Gastroesophageal sphincter (tissue), 4 donors: ENCODE measurements around the gene NRP2. TPM values are rescaled to one million over a fixed set of nuclear protein-coding genes. Genes with fewer than 3 reads are reported as not detected.

ENCODE experiments used
- ATAC-seq: fragments of 150-250 bp; one replicate; pipeline ENCODE4 v1.9.1; 2016; ENCODE audit warnings: mild to moderate bottlenecking, moderate library complexity
- H3K27ac ChIP-seq, 4 donors: fragments of 200-600 bp; sonication (generic) in 3 of 4; 1 replicate in 3 of 4; 2 replicates in 1 of 4; pipeline ENCODE4 v1.5.1; 2016 to 2019
- H3K27me3 ChIP-seq: fragments of 200-600 bp; sonication (generic); one replicate; pipeline ENCODE4 v1.5.1; 2019
- H3K36me3 ChIP-seq, 2 donors: fragments of 200-600 bp; sonication (generic); one replicate each; pipeline ENCODE4 v1.5.1; 2019; ENCODE audit warnings: control low read depth in 1 of 2
- H3K4me1 ChIP-seq, 3 donors: fragments of 200-600 bp; sonication (generic); 1 replicate in 2 of 3; 2 replicates in 1 of 3; pipeline ENCODE4 v1.5.1; 2016 to 2019; ENCODE audit warnings: control low read depth in 2 of 3
- H3K4me3 ChIP-seq, 2 donors: fragments of 200-600 bp; sonication (generic); one replicate each; pipeline ENCODE4 v1.5.1; 2019; ENCODE audit warnings: mild to moderate bottlenecking in 1 of 2, moderate library complexity in 1 of 2
- H3K9me3 ChIP-seq, 3 donors: fragments of 200-600 bp; sonication (generic); one replicate each; pipeline ENCODE4 v1.5.1; 2017 to 2019; ENCODE audit warnings: control low read depth in 2 of 3
- CTCF ChIP-seq, 4 experiments: fragments of 200-600 bp in 2 of 4; fragments of 450-650 bp in 2 of 4; sonication (generic) in 1 of 4; IDR thresholded peaks; one replicate each; pipeline ENCODE4 v1.5.1; 2017 to 2019; ENCODE audit warnings: antibody characterized with exemption in 4 of 4, mild to moderate bottlenecking in 2 of 4, moderate library complexity in 2 of 4
- EP300 ChIP-seq: sonication (generic); formaldehyde crosslinking; IDR thresholded peaks from one replicate; pipeline ENCODE4 v1.6.1; 2017; ENCODE audit warnings: antibody characterized with exemption, mild to moderate bottlenecking
- POLR2A ChIP-seq, 2 donors: fragments of 450-650 bp; IDR thresholded peaks; one replicate each; pipeline ENCODE4 v1.6.1; 2017; ENCODE audit warnings: antibody characterized with exemption in 2 of 2, mild to moderate bottlenecking in 2 of 2, moderate library complexity in 1 of 2
- POLR2AphosphoS5 ChIP-seq: sonication (generic); formaldehyde crosslinking; IDR thresholded peaks from one replicate; pipeline ENCODE4 v1.6.1; 2017; ENCODE audit warnings: antibody characterized with exemption
- WGBS, 2 donors: methylation state at CpG; one replicate each; pipeline ENCODE4 v1.1.5; 2018; ENCODE audit warnings: low coverage in 1 of 2; 5-methylcytosine and 5-hydroxymethylcytosine counted together
- total RNA-seq, 4 donors: library from RNA; depleted of rRNA; stranded (reverse); fragments of >200 nt; gene quantifications; one replicate each; pipeline ENCODE4 v1.1.0, GENCODE V29; 2016

Gene NRP2
- total RNA-seq, 4 donors from 2014 or later = 278 to 466 (median 371) TPM

GRCh38 chr2:205637779-205638503 lies 44.4 kb upstream of the NRP2 start:
- no peak overlapping the region for H3K27ac ChIP-seq
- no peaks in the 10 kb centered on the region for H3K27me3 ChIP-seq
- H3K4me1 ChIP-seq = no peaks in the 10 kb centered on the region
- TF ChIP-seq POLR2AphosphoS5 (no peak), EP300 (no peak)
- 69 to 95% methylated on average over 1 to 4 of the region's 6 CpGs for WGBS, 2 donors
- ATAC-seq = no peak
- H3K9me3 ChIP-seq = no peaks in the 10 kb centered on the region
- no peak overlapping the region for H3K4me3 ChIP-seq
- H3K36me3 ChIP-seq = no peaks in the 10 kb centered on the region

GRCh38 chr2:205640716-205641115 lies 41.6 kb upstream of the NRP2 start:
- TF ChIP-seq EP300 (no peak), POLR2AphosphoS5 (no peak), CTCF (IDR thresholded peaks at IDR 0.05) (no peak), POLR2A (IDR thresholded peaks at IDR 0.05) (no peak)
- no peaks in the 10 kb centered on the region for H3K36me3 ChIP-seq
- no peaks in the 10 kb centered on the region for H3K4me1 ChIP-seq
- no peaks in the 10 kb centered on the region for H3K27me3 ChIP-seq
- no peaks in the 10 kb centered on the region for H3K9me3 ChIP-seq
- no peak overlapping the region for H3K4me3 ChIP-seq
- no peak overlapping the region for H3K27ac ChIP-seq
- no peak for ATAC-seq
- WGBS, 2 donors = 86 to 91% methylated on average over 4 of the region's 4 CpGs

- H3K27ac ChIP-seq = no peak overlapping the region
- no peak overlapping the region for H3K4me3 ChIP-seq
- no peaks in the 10 kb centered on the region for H3K27me3 ChIP-seq
- no peaks in the 10 kb centered on the region for H3K9me3 ChIP-seq
- no peak for TF ChIP-seq POLR2AphosphoS5
- no peak for ATAC-seq
- H3K4me1 ChIP-seq = no peaks in the 10 kb centered on the region
- 45 to 58% methylated on average over 5 to 6 of the region's 6 CpGs for WGBS, 2 donors
- H3K36me3 ChIP-seq = no peaks in the 10 kb centered on the region
Measured at GRCh38 chr2:205642599-205643356, 39.5 kb upstream of the NRP2 start.

- H3K36me3 ChIP-seq = no peaks in the 10 kb centered on the region
- no peaks in the 10 kb centered on the region for H3K27me3 ChIP-seq
- H3K9me3 ChIP-seq = no peaks in the 10 kb centered on the region
- no peak overlapping the region for H3K27ac ChIP-seq
- WGBS, 2 donors = 76 to 94% methylated on average over 3 to 5 of the region's 10 CpGs
- no peak overlapping the region for H3K4me3 ChIP-seq
- H3K4me1 ChIP-seq = no peaks in the 10 kb centered on the region
- ATAC-seq = no peak
- TF ChIP-seq POLR2A (IDR thresholded peaks at IDR 0.05) (no peak), POLR2AphosphoS5 (no peak), CTCF (IDR thresholded peaks at IDR 0.05) (no peak), EP300 (no peak)
Measured at GRCh38 chr2:205643391-205643885, 38.9 kb upstream of the NRP2 start.

- no peak for ATAC-seq
- no peaks in the 10 kb centered on the region for H3K36me3 ChIP-seq
- H3K4me1 ChIP-seq = no peaks in the 10 kb centered on the region
- no peaks in the 10 kb centered on the region for H3K9me3 ChIP-seq
- H3K27ac ChIP-seq = no peak overlapping the region
- TF ChIP-seq POLR2AphosphoS5 (no peak), POLR2A (IDR thresholded peaks at IDR 0.05) (no peak), EP300 (no peak), CTCF (IDR thresholded peaks at IDR 0.05) (no peak)
- no peak overlapping the region for H3K4me3 ChIP-seq
- 92 to 98% methylated on average over 4 to 5 of the region's 5 CpGs for WGBS, 2 donors
- H3K27me3 ChIP-seq = no peaks in the 10 kb centered on the region
Measured at GRCh38 chr2:205644018-205644417, 38.3 kb upstream of the NRP2 start.
